Activated CD8-positive, alpha-beta memory T cell treated with anti-CD3 and anti-CD28 coated beads, Interleukin-2, amount 50 U/mL, for 1 hour (primary cell): ENCODE results near the gene ANKS1B.

Experiments used
- DNase-seq: peaks from one replicate; pipeline ENCODE4 v3.0.0-alpha.2; 2020; ENCODE audit errors: extremely low read depth

Gene ANKS1B

GRCh38 chr12:98821232-98821631, 1163.5 kb downstream of the ANKS1B start:
- no peak for DNase-seq

GRCh38 chr12:98819821-98820404, 1164.8 kb downstream of the ANKS1B start:
- DNase-seq: no peak

GRCh38 chr12:98819071-98819470, 1165.7 kb downstream of the ANKS1B start:
- no peak for DNase-seq

GRCh38 chr12:98818239-98818638, 1166.5 kb downstream of the ANKS1B start:
- no peak for DNase-seq

- DNase-seq: no peak
Measured at GRCh38 chr12:98817742-98818141, 1167.0 kb downstream of the ANKS1B start.

- no peak for DNase-seq
Measured at GRCh38 chr12:98816720-98817119, 1168.0 kb downstream of the ANKS1B start.

GRCh38 chr12:98814254-98814653, 1170.5 kb downstream of the ANKS1B start:
- no peak for DNase-seq

GRCh38 chr12:98812225-98812624, 1172.5 kb downstream of the ANKS1B start:
- DNase-seq: no peak

GRCh38 chr12:98808243-98808875, 1176.4 kb downstream of the ANKS1B start:
- no peak for DNase-seq

GRCh38 chr12:98807187-98807586, 1177.5 kb downstream of the ANKS1B start:
- DNase-seq: no peak

- no peak for DNase-seq
Measured at GRCh38 chr12:98803468-98804209, 1181.1 kb downstream of the ANKS1B start.

- no peak for DNase-seq
Measured at GRCh38 chr12:98799822-98800221, 1184.9 kb downstream of the ANKS1B start.

GRCh38 chr12:98799146-98799810, 1185.5 kb downstream of the ANKS1B start:
- no peak for DNase-seq

GRCh38 chr12:98797200-98797599, 1187.5 kb downstream of the ANKS1B start:
- DNase-seq: no peak

- DNase-seq: no peak
Measured at GRCh38 chr12:98796745-98797144, 1188.0 kb downstream of the ANKS1B start.

- DNase-seq: no peak
Measured at GRCh38 chr12:98793121-98793520, 1191.6 kb downstream of the ANKS1B start.

GRCh38 chr12:98791406-98791805, 1193.3 kb downstream of the ANKS1B start:
- no peak for DNase-seq

GRCh38 chr12:98788396-98788795, 1196.3 kb downstream of the ANKS1B start:
- no peak for DNase-seq

- DNase-seq: no peak
Measured at GRCh38 chr12:98786653-98787052, 1198.1 kb downstream of the ANKS1B start.

GRCh38 chr12:98783420-98783819, 1201.3 kb downstream of the ANKS1B start:
- no peak for DNase-seq

GRCh38 chr12:98780261-98780660, 1204.5 kb downstream of the ANKS1B start:
- no peak for DNase-seq

GRCh38 chr12:98772818-98773217, 1211.9 kb downstream of the ANKS1B start:
- no peak for DNase-seq
